Naive B cell (primary cell): Measurements from ENCODE around the gene TEX14. TPM values are rescaled to one million over a fixed set of nuclear protein-coding genes. Genes with fewer than 3 reads are reported as not detected.

Source experiments
- ATAC-seq, 2 donors: fragments of 150-1000 bp; cut with Tn5 transposase; 2 replicates each; pipeline ENCODE4 v1.10.0; 2021; ENCODE audit warnings: low read depth in 2 of 2, mild to moderate bottlenecking in 2 of 2, moderate library complexity in 2 of 2
- DNase-seq: peaks from one replicate; pipeline ENCODE4 v3.0.0; 2022
- H3K27ac Mint-ChIP-seq, 6 donors: one replicate each; pipeline ENCODE4 v1.8.0; 2020 to 2022; ENCODE audit warnings: mild to moderate bottlenecking in 6 of 6, mixed read lengths in 6 of 6, moderate library complexity in 5 of 6, inconsistent platforms in 2 of 6
- H3K27me3 Mint-ChIP-seq, 3 donors: one replicate each; pipeline ENCODE4 v1.8.0; 2021 to 2022; ENCODE audit warnings: mixed read lengths in 3 of 3, mild to moderate bottlenecking in 1 of 3
- H3K36me3 Mint-ChIP-seq, 2 donors: one replicate each; pipeline ENCODE4 v1.8.0; 2020 to 2022; ENCODE audit warnings: mixed read lengths in 2 of 2, inconsistent platforms in 1 of 2, mild to moderate bottlenecking in 1 of 2
- H3K4me1 Mint-ChIP-seq, 3 donors: one replicate each; pipeline ENCODE4 v1.8.0; 2020 to 2022; ENCODE audit warnings: mixed read lengths in 3 of 3, inconsistent platforms in 1 of 3, mild to moderate bottlenecking in 1 of 3, moderate library complexity in 1 of 3
- H3K4me3 Mint-ChIP-seq, 8 donors: one replicate each; pipeline ENCODE4 v1.8.0; 2020 to 2022; ENCODE audit warnings: mild to moderate bottlenecking in 8 of 8, mixed read lengths in 8 of 8, moderate library complexity in 8 of 8, inconsistent platforms in 2 of 8
- H3K9me3 Mint-ChIP-seq, 7 donors: one replicate each; pipeline ENCODE4 v1.8.0; 2020 to 2022; ENCODE audit warnings: mixed read lengths in 7 of 7, mild to moderate bottlenecking in 5 of 7, inconsistent platforms in 2 of 7, moderate library complexity in 1 of 7
- polyA plus RNA-seq, 6 donors: library from polyadenylated mRNA; unstranded; fragments of 300-500 nt; fragmentation: Illumina TruSeq; gene quantifications; one replicate each; pipeline ENCODE4 v1.2.3, GENCODE V29; 2021; ENCODE audit warnings: low read depth in 6 of 6

The TEX14 gene
- polyA plus RNA-seq, 6 donors from 2014 or later = 0.26 to 1.0 (median 0.44) TPM; not detected in 3

GRCh38 chr17:58510075-58510474 is 181.8 kb downstream of the TEX14 start:
- DNase-seq (no peak), ATAC-seq (no peak)
- H3K4me1 Mint-ChIP-seq = peaks cover 36 to 58% (median 52%) of the 10 kb centered on the region in 3 donors
- H3K9me3 Mint-ChIP-seq = no peaks in the 10 kb centered on the region
- peaks cover 33 to 44% of the 10 kb centered on the region in 2 donors for H3K36me3 Mint-ChIP-seq
- no peaks in the 10 kb centered on the region for H3K27me3 Mint-ChIP-seq
- H3K27ac Mint-ChIP-seq = peak overlapping the region in 2 of 6 donors; percentile 72 to 83
- H3K4me3 Mint-ChIP-seq = no peak overlapping the region

GRCh38 chr17:58508341-58509067 is 183.3 kb downstream of the TEX14 start:
- no peaks in the 10 kb centered on the region for H3K9me3 Mint-ChIP-seq
- H3K27ac Mint-ChIP-seq = peak overlapping the region in 5 of 6 donors; percentile 25 to 87 (median 61)
- H3K4me3 Mint-ChIP-seq = no peak overlapping the region
- ATAC-seq (no peak), DNase-seq (no peak)
- peaks cover 38 to 57% of the 10 kb centered on the region in 2 donors for H3K36me3 Mint-ChIP-seq
- no peaks in the 10 kb centered on the region for H3K27me3 Mint-ChIP-seq
- H3K4me1 Mint-ChIP-seq = peaks cover 38 to 60% (median 57%) of the 10 kb centered on the region in 3 donors

- Mint-ChIP-seq H3K27ac (peak overlapping the region in 5 of 6 donors; percentile 21 to 87 (median 33)), H3K27me3 (no peaks in the 10 kb centered on the region), H3K4me3 (no peak overlapping the region), H3K9me3 (no peaks in the 10 kb centered on the region), H3K36me3 (peaks cover 44 to 58% of the 10 kb centered on the region in 2 donors), H3K4me1 (peaks cover 29 to 49% (median 47%) of the 10 kb centered on the region in 3 donors)
- ATAC-seq (no peak), DNase-seq (no peak)
Measured at GRCh38 chr17:58507123-58507634, 184.7 kb downstream of the TEX14 start.

Other genes with a start within 250 kb of the TEX14 start
- 1 to 10 TPM; 1.3 to 4.6 (median 3.1) TPM for gene HSF5, start 203.6 kb downstream of the TEX14 start, polyA plus RNA-seq
- gene MTMR4, start 177.4 kb downstream of the TEX14 start, polyA plus RNA-seq = 10 to 100 TPM; 12.9 to 35.7 (median 30.4) TPM
- 10 to 100 TPM; 44.9 to 96.2 (median 53.0) TPM for gene RAD51C, start 557 bp upstream of the TEX14 start, polyA plus RNA-seq
- under 1 TPM in 2 of 6 donors, not detected in 4; 0.04 to 0.08 TPM for gene PPM1E, start 63.8 kb upstream of the TEX14 start, polyA plus RNA-seq